GM19397 (cell line): ENCODE results near the gene CTSL.

ENCODE experiments used
- ATAC-seq: cut with Tn5 transposase; IDR thresholded peaks from one replicate; pipeline ENCODE4 v1.9.1; 2021; ENCODE audit warnings: mild to moderate bottlenecking, moderate library complexity; ENCODE audit not compliant: unreplicated experiment

The CTSL gene

GRCh38 chr9:87725900-87726709 is at the start of gene CTSL:
TSS of gene CTSL (plus strand) at chr9:87726119. CDS start at chr9:87727604, 1,485 bp downstream.
- ATAC-seq = no peak

DNA sequence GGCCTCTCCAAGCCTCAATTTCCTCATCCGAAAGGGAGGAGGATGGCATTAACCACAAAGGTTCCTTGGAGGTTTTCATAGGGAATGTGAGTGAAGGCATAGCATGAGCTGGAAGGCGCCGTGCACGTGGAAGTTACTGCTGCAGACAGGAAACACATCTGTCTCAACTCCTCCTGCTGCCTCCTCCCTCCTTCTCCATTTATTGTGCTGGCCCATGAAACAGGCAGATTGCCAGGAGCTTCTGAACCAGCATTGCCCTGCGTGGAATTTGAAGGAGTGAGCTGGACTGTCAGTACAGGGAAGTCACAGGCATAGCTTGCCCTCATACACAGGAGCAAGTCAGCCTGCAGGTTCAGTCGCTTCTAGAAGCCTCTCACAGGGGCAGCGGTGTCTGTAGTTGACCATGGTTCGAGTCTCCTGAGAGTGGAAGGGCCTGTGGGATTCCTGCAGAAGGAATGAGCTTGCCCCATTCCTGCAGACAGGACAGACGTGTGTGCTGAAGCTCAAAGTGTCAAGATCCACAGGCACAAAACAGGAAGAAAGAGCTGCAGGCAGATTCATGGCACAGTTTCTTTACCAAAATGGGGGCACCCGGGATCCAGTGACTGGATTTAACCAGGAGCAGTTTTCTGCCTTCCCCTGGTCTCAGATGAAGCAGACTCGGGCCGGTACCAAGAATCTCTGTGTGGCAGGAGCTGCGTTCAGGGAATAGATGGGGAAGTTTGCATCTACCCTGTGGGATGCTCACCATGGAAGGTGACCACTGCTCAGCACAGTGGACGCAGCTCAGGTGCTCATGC is 48.7 kb upstream of the CTSL start:
- no peak for ATAC-seq

DNA sequence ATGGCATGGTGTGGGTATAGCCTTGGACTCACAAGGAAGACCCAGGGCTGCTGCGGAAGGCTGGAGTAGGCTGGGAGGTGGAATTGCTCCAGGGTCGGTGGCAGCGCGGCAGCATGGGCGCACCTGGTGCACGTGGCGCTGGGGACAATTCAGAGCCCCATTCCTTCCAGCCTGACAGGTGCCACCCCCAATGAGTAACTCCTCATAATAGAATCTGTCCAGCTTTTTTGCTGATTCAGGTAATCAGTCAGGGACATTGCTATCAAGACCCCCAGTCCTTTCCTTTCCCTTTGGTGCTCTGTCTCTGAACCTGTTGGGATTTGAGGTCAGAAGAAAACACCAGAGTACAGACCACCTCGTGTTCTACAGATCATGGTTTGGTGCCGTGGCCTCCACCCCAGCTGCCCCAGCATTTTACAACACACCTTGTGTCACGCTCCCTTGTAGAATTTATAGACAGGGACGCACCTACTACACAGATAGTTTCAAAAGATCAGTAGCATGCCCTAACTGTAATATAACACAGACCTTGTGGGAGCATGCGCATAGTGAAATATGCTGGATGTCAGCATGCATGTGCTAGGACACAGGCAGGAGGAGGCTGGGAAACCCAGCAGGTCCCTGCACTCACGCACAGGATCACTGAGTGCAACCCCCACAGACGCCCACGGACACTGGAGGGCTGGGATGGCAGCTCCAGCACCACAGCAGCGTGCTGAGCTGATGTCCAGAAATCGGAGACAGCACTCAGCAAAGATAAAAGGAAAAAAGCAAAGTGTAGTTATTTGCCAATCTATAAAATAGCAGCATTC is 47.9 kb upstream of the CTSL start:
- ATAC-seq = no peak

GRCh38 chr9:87678650-87679355 is 47.1 kb upstream of the CTSL start:
- ATAC-seq = no peak

GRCh38 chr9:87681271-87682061 is 44.5 kb upstream of the CTSL start:
- no peak for ATAC-seq

- ATAC-seq = no peak
These were observed 43.8 kb upstream of the CTSL start for GRCh38 chr9:87682085-87682484.

DNA sequence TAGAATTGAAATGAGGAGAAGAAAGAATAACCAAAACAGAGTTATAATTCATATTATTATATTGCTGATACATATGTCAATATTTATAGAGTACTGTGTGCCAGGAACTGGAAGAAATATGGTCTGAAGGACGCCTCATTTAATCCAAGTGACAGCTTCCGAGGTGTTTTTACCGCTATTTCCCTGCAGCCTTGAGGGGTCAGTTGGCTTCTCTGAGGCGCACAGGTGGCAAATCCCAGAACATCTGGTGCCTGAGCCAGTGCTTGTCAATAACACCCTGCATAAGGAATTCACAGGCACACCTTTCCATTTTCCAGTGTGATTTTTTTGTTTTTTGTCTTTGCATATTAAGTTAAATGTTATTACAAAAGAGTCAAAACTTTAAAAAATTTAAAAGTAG is 43.3 kb upstream of the CTSL start:
- ATAC-seq = no peak

GRCh38 chr9:87683751-87684626 is 41.9 kb upstream of the CTSL start:
- ATAC-seq = no peak

DNA sequence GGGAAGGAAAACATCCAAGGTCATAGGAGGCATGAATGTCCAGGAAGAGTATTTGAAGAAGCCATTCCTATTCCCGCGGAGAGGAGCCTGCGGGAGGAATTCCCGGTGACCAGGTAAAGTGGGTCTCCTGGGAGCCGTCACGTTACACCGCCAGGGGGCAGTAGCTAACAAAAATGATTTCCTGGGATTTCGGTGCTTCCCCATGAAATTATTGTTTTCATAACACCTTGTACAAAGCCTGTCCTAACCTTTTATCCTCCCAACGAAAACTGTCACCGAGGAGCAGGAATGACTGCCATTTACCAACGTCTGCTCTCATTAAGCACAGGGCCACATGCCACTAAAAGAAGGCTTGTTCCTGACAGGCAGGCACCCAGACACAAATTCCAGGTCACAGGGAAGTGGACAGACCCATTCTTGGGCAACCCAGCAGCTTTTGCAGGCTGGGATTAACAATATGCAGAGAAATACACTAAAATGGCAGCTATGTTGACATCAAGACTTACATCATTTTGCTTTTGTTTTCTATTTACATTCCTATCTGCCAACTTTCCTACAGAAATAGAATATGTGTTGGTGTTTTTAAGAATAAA is 41.2 kb upstream of the CTSL start:
- ATAC-seq = no peak

- ATAC-seq = no peak
These were observed 40.5 kb upstream of the CTSL start for GRCh38 chr9:87685441-87685840.

DNA sequence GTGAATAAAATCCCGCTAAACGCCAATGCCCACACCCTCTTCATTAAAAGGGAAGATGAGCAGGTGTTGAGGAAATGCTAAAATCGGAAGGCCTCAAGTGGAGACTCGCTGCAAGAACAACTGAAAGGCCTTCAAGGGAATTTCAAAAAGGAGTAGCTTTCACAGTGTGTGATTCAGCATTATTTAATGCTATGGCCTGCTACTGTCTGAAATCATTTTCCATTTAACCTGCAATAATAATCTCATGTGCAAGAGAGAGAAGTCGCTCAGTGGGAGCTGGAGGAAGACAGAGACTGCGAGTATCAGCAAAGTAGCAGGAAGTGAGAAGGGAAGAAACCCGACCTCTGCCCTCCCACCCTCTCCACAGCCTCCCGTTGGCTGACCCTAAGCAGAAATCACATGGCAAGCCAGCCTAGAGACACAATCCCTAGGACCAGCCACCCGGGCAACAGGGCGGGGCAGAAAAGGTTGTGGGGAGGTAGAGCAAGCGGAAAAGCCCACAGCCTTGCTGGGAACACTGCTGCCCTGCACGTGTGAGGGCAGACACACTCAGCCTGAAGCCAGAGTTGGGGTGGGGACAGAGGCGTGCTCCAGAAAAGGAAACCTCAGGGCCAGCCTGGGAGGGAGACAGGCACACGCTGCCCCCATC is 39.9 kb upstream of the CTSL start:
- ATAC-seq = no peak

- ATAC-seq = no peak
These were observed 39.3 kb upstream of the CTSL start for GRCh38 chr9:87686520-87687090.

DNA sequence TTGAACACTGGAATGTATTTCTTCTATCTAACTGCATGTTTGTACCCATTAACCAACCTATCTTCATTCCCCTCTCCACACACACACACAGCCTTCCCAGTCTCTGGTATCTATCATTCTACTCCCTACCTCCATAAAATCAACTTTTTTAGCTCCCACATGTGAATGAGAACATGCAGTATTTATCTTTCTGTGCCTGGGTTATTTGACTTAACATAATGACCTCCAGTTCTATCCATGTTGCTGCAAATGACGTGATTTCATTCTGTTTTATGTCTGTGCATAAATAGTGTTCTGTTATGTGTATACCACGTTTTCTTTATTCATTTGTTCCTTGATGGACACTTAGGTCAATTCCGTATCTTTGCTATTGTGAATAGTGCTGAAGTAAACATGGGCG is 38.7 kb upstream of the CTSL start:
- no peak for ATAC-seq

DNA sequence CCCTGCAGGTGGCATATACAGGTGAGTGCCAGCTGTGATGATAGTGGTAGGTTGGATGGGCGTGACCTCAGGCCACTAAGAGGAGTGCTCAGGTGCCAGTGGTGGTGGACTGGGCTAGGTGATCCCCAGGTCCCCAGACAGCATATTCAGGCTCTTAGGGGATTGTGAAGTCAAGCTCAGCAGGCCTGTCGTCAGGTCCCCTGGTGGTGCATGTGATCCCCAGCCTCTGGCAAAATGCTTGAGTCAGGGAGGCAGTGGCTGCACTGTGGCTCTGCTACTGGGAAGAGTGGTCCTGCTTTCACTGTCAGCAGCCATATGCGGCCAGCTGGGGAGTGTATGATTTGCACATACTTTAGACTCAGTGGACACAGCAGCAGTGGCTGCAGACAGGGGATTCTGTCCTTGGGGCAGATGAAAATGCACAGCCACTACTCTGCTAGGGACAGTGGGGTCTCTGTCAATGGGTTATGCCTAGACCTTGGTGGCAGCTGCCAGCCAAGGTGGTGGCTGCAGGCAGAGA is 31.6 kb upstream of the CTSL start:
- no peak for ATAC-seq

GRCh38 chr9:87695523-87695922 is 30.4 kb upstream of the CTSL start:
- ATAC-seq = no peak

DNA sequence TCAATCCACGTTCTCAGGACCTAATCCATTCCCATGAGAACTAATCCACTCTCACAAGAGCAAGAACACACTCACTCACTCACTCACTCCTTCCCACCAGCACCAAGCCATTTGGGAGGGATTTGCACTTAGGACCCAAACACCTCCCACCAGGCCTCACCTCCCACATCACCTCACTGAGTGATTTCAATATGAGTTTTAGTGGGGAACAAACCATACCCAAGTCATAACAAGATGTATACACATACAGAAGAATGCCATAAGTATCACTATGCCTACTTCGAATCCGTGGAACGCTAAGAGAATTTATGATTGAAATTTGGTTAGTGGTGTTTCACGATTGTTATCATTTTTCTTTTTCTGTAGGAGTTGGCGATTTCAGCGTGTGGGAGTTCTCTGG is 29.3 kb upstream of the CTSL start:
- ATAC-seq = no peak

- no peak for ATAC-seq
These were observed 27.7 kb upstream of the CTSL start for GRCh38 chr9:87698069-87698809.
